ENCODE results near the gene ADRA2B.
"Not testable (repeated sequence)": the region's sequence is repeated elsewhere in the genome, so short reads cannot be mapped to it uniquely, and the experiment has no call there.

The ADRA2B gene

GRCh38 chr2:96085541-96086355 lies 30.6 kb downstream of the ADRA2B start:
- DNase-seq = no peak

- DNase-seq = not testable (repeated sequence)
Measured at GRCh38 chr2:96084858-96085518, 31.4 kb downstream of the ADRA2B start.

- DNase-seq = no peak
Measured at GRCh38 chr2:96083989-96084857, 32.1 kb downstream of the ADRA2B start.

- DNase-seq = no peak
Measured at GRCh38 chr2:96083064-96083939, 33.1 kb downstream of the ADRA2B start.

- DNase-seq = no peak
Measured at GRCh38 chr2:96082211-96083063, 33.9 kb downstream of the ADRA2B start.

GRCh38 chr2:96081042-96081441 lies 35.3 kb downstream of the ADRA2B start:
- DNase-seq = no peak

- no peak for DNase-seq
Measured at GRCh38 chr2:96075199-96075771, 41.1 kb downstream of the ADRA2B start.

GRCh38 chr2:96074156-96074555 lies 42.2 kb downstream of the ADRA2B start:
- DNase-seq = no peak

GRCh38 chr2:96073170-96073775 lies 43.1 kb downstream of the ADRA2B start:
- DNase-seq = no peak

GRCh38 chr2:96072746-96073145 lies 43.6 kb downstream of the ADRA2B start:
- no peak for DNase-seq

- not testable (repeated sequence) for DNase-seq
Measured at GRCh38 chr2:96071977-96072491, 44.3 kb downstream of the ADRA2B start.

- DNase-seq = not testable (repeated sequence)
Measured at GRCh38 chr2:96071087-96071976, 45.0 kb downstream of the ADRA2B start.

GRCh38 chr2:96070351-96070750 lies 46.0 kb downstream of the ADRA2B start:
- DNase-seq = not testable (repeated sequence)

GRCh38 chr2:96069878-96070277 lies 46.5 kb downstream of the ADRA2B start:
- not testable (repeated sequence) for DNase-seq

GRCh38 chr2:96067902-96068581 lies 48.3 kb downstream of the ADRA2B start:
- DNase-seq = not testable (repeated sequence)

GRCh38 chr2:96067098-96067660 lies 49.2 kb downstream of the ADRA2B start:
- DNase-seq = not testable (repeated sequence)

- DNase-seq = not testable (repeated sequence)
Measured at GRCh38 chr2:96066511-96066910, 49.9 kb downstream of the ADRA2B start.

GRCh38 chr2:96065954-96066353 lies 50.4 kb downstream of the ADRA2B start:
- not testable (repeated sequence) for DNase-seq
